ENCODE measurements around the gene SNCA.

GRCh38 chr4:89752932-89753598 is 83.9 kb downstream of the SNCA start:
- TF ChIP-seq POLR2A (IDR thresholded peaks at IDR 0.05) (no peak), POLR2AphosphoS5 (IDR thresholded peaks at IDR 0.05) (peak; percentile 14 to 70 (median 50)), EP300 (IDR thresholded peaks at IDR 0.05) (peak in 1 of 4 donors; percentile 2)
- TF ChIP-seq, protein P1, sequence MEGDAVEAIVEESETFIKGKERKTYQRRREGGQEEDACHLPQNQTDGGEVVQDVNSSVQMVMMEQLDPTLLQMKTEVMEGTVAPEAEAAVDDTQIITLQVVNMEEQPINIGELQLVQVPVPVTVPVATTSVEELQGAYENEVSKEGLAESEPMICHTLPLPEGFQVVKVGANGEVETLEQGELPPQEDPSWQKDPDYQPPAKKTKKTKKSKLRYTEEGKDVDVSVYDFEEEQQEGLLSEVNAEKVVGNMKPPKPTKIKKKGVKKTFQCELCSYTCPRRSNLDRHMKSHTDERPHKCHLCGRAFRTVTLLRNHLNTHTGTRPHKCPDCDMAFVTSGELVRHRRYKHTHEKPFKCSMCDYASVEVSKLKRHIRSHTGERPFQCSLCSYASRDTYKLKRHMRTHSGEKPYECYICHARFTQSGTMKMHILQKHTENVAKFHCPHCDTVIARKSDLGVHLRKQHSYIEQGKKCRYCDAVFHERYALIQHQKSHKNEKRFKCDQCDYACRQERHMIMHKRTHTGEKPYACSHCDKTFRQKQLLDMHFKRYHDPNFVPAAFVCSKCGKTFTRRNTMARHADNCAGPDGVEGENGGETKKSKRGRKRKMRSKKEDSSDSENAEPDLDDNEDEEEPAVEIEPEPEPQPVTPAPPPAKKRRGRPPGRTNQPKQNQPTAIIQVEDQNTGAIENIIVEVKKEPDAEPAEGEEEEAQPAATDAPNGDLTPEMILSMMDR (IDR thresholded peaks at IDR 0.05), result no peak

All from sigmoid colon (tissue), 4 donors.